ENCODE measurements around the gene IL2RA. TPM values are rescaled to one million over a fixed set of nuclear protein-coding genes. Genes with fewer than 3 reads are reported as not detected.
"Not testable (repeated sequence)": the region's sequence is repeated elsewhere in the genome, so short reads cannot be mapped to it uniquely, and the experiment has no call there.

IL2RA gene
- total RNA-seq, 2 donors from 2014 or later = 0.61 to 1.8 TPM

GRCh38 chr10:5976512-5977470 lies 85.4 kb downstream of the IL2RA start:
- intact Hi-C loops (cut with DNase I, micrococcal nuclease) = no loop called here
- DNase-seq (peak; percentile 55 to 75), ATAC-seq (peak; percentile 35)

- intact Hi-C loops (cut with DNase I, micrococcal nuclease) = no loop called here
- ATAC-seq = peak; percentile 37
- peak; percentile 49 to 67 for DNase-seq
These were observed 86.3 kb downstream of the IL2RA start for GRCh38 chr10:5975641-5976473.

- intact Hi-C loops (cut with DNase I, micrococcal nuclease) = no loop called here
- ATAC-seq (no peak), DNase-seq (no peak)
These were observed 89.1 kb downstream of the IL2RA start for GRCh38 chr10:5973069-5973468.

- intact Hi-C loops (cut with DNase I, micrococcal nuclease) = no loop called here
- DNase-seq = peak in 1 of 2 donors; percentile 19
- ATAC-seq = no peak
These were observed 90.3 kb downstream of the IL2RA start for GRCh38 chr10:5971886-5972285.

GRCh38 chr10:5971315-5971832 lies 90.8 kb downstream of the IL2RA start:
- DNase-seq = peak; percentile 73 to 77
- intact Hi-C loops (cut with DNase I, micrococcal nuclease) = no loop called here
- peak; percentile 81 for ATAC-seq

GRCh38 chr10:5970527-5970926 lies 91.6 kb downstream of the IL2RA start:
- intact Hi-C loops (cut with DNase I, micrococcal nuclease) = no loop called here
- ATAC-seq = no peak
- DNase-seq = peak in 1 of 2 donors; percentile 18

GRCh38 chr10:5970066-5970465 lies 92.1 kb downstream of the IL2RA start:
- ATAC-seq (peak; percentile 14), DNase-seq (no peak)
- intact Hi-C loops (cut with DNase I, micrococcal nuclease) = no loop called here

- ATAC-seq = no peak
- intact Hi-C loops (cut with DNase I, micrococcal nuclease) = no loop called here
- DNase-seq = peak in 1 of 2 donors; percentile 18
These were observed 93.3 kb downstream of the IL2RA start for GRCh38 chr10:5968681-5969453.

GRCh38 chr10:5968037-5968680 lies 94.0 kb downstream of the IL2RA start:
- ATAC-seq (no peak), DNase-seq (peak in 1 of 2 donors; percentile 20)
- intact Hi-C loops (cut with DNase I, micrococcal nuclease) = no loop called here

GRCh38 chr10:5965266-5965665 lies 96.9 kb downstream of the IL2RA start:
- DNase-seq = peak in 1 of 2 donors; percentile 28
- intact Hi-C loops (cut with DNase I, micrococcal nuclease) = no loop called here
- peak; percentile 72 for ATAC-seq

GRCh38 chr10:5964736-5965135 lies 97.4 kb downstream of the IL2RA start:
- peak in 1 of 2 donors; percentile 23 for DNase-seq

GRCh38 chr10:5963591-5963990 lies 98.6 kb downstream of the IL2RA start:
- DNase-seq = peak in 1 of 2 donors; percentile 5
- no peak for ATAC-seq
- intact Hi-C loops (cut with DNase I, micrococcal nuclease) = no loop called here

More at GRCh38 chr10:5964736-5965135, 97.4 kb downstream of the IL2RA start:
- intact Hi-C loops (cut with DNase I, micrococcal nuclease) = no loop called here
- peak; percentile 11 for ATAC-seq

GRCh38 chr10:5963071-5963470 lies 99.1 kb downstream of the IL2RA start:
- DNase-seq (peak in 1 of 2 donors; percentile 14), ATAC-seq (no peak)
- intact Hi-C loops (cut with DNase I, micrococcal nuclease) = no loop called here

- ATAC-seq; intact Hi-C loops (cut with DNase I, micrococcal nuclease): not testable (repeated sequence)
- peak in 1 of 2 donors; percentile 16 for DNase-seq
These were observed 99.7 kb downstream of the IL2RA start for GRCh38 chr10:5962358-5962940.

GRCh38 chr10:5961405-5962100 lies 100.6 kb downstream of the IL2RA start:
- no peak for ATAC-seq
- intact Hi-C loops (cut with DNase I, micrococcal nuclease) = no loop called here
- DNase-seq = peak in 1 of 2 donors; percentile 17

GRCh38 chr10:5960973-5961275 lies 101.2 kb downstream of the IL2RA start:
- intact Hi-C loops (cut with DNase I, micrococcal nuclease); ATAC-seq: not testable (repeated sequence)
- peak in 1 of 2 donors; percentile 1 for DNase-seq
